ENCODE measurements around the gene FBXO40. TPM values are rescaled to one million over a fixed set of nuclear protein-coding genes. Genes with fewer than 3 reads are reported as not detected.

Gene FBXO40
- total and polyA plus RNA-seq, 2 of the 13 experiments (the other 11 are each of a cell fraction or from before 2014, with no cell fraction given): not detected

- TF ChIP-seq, protein P1, sequence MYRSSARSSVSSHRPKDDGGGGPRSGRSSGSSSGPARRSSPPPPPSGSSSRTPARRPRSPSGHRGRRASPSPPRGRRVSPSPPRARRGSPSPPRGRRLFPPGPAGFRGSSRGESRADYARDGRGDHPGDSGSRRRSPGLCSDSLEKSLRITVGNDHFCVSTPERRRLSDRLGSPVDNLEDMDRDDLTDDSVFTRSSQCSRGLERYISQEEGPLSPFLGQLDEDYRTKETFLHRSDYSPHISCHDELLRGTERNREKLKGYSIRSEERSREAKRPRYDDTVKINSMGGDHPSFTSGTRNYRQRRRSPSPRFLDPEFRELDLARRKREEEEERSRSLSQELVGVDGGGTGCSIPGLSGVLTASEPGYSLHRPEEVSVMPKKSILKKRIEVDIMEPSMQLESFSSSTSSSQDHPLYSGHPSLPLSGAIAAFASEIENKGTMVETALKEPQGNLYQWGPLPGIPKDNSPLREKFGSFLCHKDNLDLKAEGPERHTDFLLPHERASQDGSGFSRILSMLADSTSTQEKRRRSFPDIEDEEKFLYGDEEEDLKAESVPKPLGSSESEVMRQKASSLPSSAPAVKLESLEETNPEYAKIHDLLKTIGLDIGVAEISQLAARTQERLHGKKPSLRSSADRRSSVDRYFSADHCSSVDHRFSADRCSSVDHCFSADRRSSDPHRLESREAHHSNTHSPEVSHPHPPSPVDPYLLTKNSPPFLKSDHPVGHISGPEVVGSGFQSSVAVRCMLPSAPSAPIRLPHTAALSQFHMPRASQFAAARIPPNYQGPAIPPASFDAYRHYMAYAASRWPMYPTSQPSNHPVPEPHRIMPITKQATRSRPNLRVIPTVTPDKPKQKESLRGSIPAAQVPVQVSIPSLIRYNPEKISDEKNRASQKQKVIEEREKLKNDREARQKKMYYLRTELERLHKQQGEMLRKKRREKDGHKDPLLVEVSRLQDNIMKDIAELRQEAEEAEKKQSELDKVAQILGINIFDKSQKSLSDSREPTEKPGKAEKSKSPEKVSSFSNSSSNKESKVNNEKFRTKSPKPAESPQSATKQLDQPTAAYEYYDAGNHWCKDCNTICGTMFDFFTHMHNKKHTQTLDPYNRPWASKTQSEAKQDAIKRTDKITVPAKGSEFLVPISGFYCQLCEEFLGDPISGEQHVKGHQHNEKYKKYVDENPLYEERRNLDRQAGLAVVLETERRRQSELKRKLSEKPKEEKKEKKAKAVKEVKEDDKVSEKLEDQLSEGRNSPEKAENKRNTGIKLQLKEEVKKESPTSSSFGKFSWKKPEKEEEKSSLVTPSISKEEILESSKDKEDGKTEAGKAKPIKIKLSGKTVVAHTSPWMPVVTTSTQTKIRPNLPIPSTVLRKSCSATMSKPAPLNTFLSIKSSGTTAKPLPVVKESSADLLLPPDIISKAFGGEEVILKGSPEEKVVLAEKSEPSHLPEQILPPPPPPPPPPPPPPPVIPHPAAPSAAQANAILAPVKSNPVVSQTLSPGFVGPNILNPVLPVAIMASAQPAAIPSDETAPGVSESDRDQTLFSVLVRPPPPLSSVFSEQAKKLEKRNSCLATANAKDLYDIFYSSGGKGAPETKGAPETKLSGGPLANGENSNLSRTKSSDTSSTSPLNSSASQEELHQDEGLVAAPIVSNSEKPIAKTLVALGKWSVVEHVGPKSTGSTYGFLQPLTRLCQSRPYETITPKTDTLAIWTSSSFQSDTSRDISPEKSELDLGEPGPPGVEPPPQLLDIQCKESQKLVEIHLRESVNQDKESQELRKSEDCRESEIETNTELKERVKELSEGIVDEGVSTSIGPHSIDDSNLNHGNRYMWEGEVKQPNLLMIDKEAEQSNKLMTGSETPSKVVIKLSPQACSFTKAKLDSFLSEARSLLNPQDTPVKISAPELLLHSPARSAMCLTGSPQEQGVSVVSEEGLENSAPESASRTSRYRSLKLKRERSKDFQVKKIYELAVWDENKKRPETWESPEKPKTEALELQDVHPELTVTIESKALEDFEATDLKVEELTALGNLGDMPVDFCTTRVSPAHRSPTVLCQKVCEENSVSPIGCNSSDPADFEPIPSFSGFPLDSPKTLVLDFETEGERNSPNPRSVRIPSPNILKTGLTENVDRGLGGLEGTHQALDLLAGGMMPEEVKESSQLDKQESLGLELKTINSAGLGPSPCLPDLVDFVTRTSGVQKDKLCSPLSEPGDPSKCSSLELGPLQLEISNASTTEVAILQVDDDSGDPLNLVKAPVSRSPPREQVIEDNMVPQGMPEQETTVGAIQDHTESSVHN (CRISPR knock-in tag; IDR thresholded peaks at IDR 0.05): no peak
- TF ChIP-seq ZMAT5 (CRISPR knock-in tag; IDR thresholded peaks at IDR 0.05; ENCODE audit: borderline replicate concordance, low read depth) (no peak), ZNF12 (CRISPR knock-in tag; IDR thresholded peaks at IDR 0.05) (no peak)
These were observed 65.7 kb downstream of the FBXO40 start (continued) for GRCh38 chr3:121658716-121659435.

Measured in HepG2 (cell line).